ENCODE measurements around the gene LRRC4B.

Gene LRRC4B

DNA sequence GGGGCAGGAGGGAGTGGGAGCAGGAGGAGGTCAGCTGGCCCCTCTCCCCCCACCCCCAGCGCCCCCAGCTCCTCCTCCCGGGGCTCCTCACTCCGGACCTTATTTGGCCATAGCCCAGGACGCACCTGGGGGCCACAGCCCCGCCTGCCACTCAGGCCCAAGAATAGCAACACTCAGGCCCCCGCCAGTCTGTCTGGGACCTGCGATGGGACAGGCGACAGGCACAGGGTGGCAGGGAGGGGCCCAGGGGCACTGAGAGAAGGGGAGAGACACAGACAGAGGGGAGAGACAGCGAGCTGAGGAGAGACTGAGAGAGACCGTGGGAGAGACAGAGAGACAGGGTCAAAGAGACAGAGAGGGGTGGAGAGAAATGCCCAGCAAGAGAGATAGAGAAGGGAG lies 67.5 kb downstream of the LRRC4B start:
- H3K27me3 ChIP-seq: peaks cover 0 to 11% (median 0%) of the 10 kb centered on the region in 11 experiments; a peak in 1 of 22 replicates
- no peak for TF ChIP-seq Cebpa-rat (IDR thresholded peaks at IDR 0.05)
- H3K27ac ChIP-seq: peak overlapping the region in 2 of 11 experiments; percentile 25 to 28; a peak in 2 of 22 replicates
- H3K4me2 ChIP-seq: peak overlapping the region in 9 of 11 experiments; percentile 60 to 94 (median 79); a peak in 16 of 22 replicates
- H3K9me3 ChIP-seq (replicated peaks in 1 of 11): no peaks in the 10 kb centered on the region
- H3K4me3 ChIP-seq: no peak overlapping the region; a peak in 1 of 20 replicates
- H3K36me3 ChIP-seq: peaks cover 0 to 7% (median 0%) of the 10 kb centered on the region in 11 experiments; a peak in 2 of 22 replicates
- peak overlapping the region in 2 of 11 experiments; percentile 19 to 52; a peak in 3 of 22 replicates for H3K9ac ChIP-seq
- peaks cover 5 to 26% (median 22%) of the 10 kb centered on the region in 10 experiments; a peak in 18 of 20 replicates for H3K4me1 ChIP-seq
- no peaks in the 10 kb centered on the region for H4K20me1 ChIP-seq

DNA sequence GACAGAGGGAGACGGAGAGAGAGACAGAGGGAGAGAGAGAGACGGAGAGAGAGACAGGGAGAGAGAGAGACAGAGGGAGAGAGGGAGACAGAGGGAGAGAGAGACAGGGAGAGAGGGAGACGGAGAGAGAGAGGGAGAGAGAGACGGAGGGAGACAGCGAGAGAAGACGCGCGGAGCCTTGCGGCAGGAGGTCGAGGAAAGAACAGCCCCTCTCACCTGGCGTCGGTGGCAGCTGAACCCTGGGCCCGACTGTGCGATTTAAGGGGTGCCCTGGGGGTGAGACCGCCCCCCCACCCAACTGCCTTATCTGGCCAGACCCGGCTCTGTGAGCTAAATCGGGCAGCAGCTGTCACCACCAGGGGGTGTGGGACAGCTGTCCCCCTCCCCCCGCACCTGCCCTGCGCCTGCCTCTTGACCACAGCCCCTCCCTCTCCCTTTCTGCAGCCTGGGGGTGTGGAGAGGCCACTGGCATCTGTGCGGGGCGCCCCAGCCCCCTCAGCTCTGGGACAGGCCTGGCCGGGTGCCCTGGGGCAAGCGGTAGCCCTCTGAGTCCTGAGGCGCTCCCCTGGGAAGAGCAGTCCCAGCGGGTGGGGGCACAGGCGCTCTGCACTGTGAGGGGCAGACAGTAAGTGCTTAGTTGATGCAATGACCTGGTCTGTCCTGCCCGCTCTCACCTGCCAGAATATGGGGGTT lies 68.0 kb downstream of the LRRC4B start:
- H3K4me3 ChIP-seq: peak overlapping the region in 1 of 10 experiments; percentile 32; a peak in 2 of 20 replicates
- no peaks in the 10 kb centered on the region for H3K9me3 ChIP-seq (replicated peaks in 1 of 11)
- TF ChIP-seq Cebpa-rat (IDR thresholded peaks at IDR 0.05): no peak
- H3K9ac ChIP-seq: peak overlapping the region in 3 of 11 experiments; percentile 33 to 56 (median 38); a peak in 4 of 22 replicates
- peaks cover 0 to 1% (median 0%) of the 10 kb centered on the region in 11 experiments; a peak in 2 of 22 replicates for H3K36me3 ChIP-seq
- no peaks in the 10 kb centered on the region for H4K20me1 ChIP-seq
- H3K4me1 ChIP-seq: peaks cover 5 to 26% (median 22%) of the 10 kb centered on the region in 10 experiments; a peak in 18 of 20 replicates
- peak overlapping the region in 10 of 11 experiments; percentile 37 to 94 (median 79); a peak in 19 of 22 replicates for H3K4me2 ChIP-seq
- H3K27ac ChIP-seq: no peak overlapping the region
- peaks cover 0 to 11% (median 0%) of the 10 kb centered on the region in 11 experiments; a peak in 1 of 22 replicates for H3K27me3 ChIP-seq

DNA sequence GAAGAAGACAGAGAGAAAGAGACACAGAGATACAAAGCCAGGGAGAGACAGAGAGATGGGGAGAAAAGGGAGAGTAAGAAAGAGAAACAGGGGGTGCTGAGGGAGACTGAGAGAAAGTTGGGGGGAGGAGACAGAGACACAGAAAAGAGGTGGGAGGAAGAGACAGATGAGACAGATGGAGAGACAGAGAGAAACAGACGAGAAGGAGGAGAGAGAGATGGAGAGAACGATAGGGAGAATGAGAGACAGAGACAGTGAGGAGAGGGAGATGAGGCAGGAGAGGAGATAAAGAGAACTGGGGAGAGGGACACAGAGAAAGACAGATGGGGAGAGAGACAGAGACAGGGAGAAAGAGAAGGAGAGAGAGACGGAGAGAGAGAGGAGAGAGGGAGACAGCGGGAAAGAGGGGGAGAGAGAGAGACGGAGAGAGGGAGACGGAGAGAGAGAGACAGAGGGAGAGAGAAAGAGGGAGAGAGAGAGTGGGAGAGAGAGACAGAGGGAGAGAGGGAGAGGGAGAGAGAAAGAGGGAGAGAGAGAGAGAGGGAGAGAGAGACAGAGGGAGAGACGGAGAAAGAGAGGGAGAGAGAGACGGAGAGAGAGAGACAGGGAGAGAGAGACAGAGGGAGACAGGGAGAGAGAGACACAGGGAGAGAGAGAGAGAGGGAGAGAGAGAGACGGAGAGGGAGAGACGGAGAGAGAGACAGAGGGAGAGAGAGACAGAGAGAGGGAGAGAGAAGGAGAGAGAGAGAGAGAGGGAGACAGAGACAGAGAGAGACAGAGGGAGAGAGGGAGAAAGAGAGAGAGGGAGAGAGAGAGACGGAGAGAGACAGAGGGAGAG lies 69.8 kb downstream of the LRRC4B start:
- H3K9ac ChIP-seq: no peak overlapping the region
- no peaks in the 10 kb centered on the region for H3K9me3 ChIP-seq (replicated peaks in 1 of 11)
- TF ChIP-seq Cebpa-rat (IDR thresholded peaks at IDR 0.05): no peak
- no peaks in the 10 kb centered on the region for H3K36me3 ChIP-seq
- H3K4me1 ChIP-seq: peaks cover 6 to 26% (median 22%) of the 10 kb centered on the region in 10 experiments; a peak in 18 of 20 replicates
- peaks cover 0 to 11% (median 0%) of the 10 kb centered on the region in 11 experiments; a peak in 3 of 22 replicates for H3K27me3 ChIP-seq
- H3K4me2 ChIP-seq: no peak overlapping the region
- H3K27ac ChIP-seq: no peak overlapping the region
- H3K4me3 ChIP-seq: no peak overlapping the region
- H4K20me1 ChIP-seq: no peaks in the 10 kb centered on the region

DNA sequence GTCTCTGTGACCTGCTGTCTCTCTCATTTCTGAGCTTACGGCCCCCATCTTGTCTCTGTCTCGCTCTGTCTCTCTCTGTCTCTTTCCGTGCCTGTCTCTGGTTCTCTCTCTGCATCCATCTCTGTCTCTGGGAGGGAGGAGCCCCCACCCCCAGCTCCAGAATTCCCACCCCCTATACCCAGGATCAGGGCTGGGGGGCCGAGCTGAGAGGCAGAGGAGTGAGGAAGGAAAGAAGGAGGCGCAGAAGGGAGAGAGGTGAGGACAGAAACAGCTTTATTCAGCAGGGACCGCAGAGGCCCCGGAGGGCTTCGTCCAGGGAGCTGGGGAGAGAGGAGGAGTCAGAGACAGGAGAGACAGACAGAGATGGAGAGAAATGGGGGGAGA lies 71.2 kb downstream of the LRRC4B start:
- H3K4me2 ChIP-seq: no peak overlapping the region

DNA sequence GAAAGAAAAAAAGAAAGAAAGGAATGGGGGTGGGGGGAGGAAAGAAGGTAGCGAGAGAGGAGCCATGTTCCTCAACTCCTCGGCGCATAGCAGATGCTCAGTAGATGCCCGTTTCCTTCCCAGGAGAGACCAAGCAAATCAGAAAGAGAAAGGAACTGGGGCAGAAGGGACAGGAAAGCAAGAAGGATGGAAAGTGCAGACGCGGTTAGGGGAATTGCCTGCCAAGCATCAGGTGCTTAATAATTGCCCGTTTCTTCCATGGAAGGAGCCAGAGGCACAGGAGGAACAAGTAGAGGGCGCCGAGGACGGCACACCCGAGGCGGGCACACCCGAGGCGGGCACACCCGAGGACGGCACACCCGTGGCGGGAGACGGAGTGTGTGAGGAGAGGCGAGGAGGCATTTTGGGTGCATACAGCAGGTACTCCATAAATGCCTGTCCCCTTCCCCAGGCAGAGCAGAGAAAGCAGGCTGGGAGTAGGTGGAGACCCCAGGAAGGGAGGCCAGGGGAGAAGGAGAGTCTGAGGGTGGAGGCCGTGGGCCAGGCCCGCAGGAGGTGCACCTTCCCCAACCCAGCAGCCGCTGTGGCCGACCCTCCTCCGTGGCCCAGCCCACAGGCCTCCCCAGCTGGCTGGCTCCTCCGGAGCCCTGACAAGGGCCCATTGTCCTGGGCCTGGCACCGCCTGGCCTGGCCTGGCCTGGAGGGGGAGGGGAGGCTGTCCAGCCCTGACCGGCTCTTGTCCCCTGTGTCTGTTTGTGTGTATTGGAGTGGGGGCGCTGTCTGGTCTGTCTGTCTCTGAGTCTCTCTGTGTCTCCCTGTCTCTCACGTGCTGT lies 71.8 kb downstream of the LRRC4B start:
- peaks cover 21 to 37% (median 32%) of the 10 kb centered on the region in 10 experiments for H3K4me1 ChIP-seq
- no peak overlapping the region for H3K4me3 ChIP-seq
- peaks cover 0 to 14% (median 0%) of the 10 kb centered on the region in 11 experiments; a peak in 4 of 22 replicates for H3K27me3 ChIP-seq
- no peaks in the 10 kb centered on the region for H3K36me3 ChIP-seq
- no peak for TF ChIP-seq Cebpa-rat (IDR thresholded peaks at IDR 0.05)
- no peaks in the 10 kb centered on the region for H4K20me1 ChIP-seq
- H3K9me3 ChIP-seq (replicated peaks in 1 of 11): no peaks in the 10 kb centered on the region
- no peak overlapping the region for H3K4me2 ChIP-seq
- no peak overlapping the region for H3K27ac ChIP-seq
- H3K9ac ChIP-seq: no peak overlapping the region

More for the DNA sequence above, 71.2 kb downstream of the LRRC4B start:
- H3K27me3 ChIP-seq: peaks cover 0 to 11% (median 0%) of the 10 kb centered on the region in 11 experiments; a peak in 4 of 22 replicates
- TF ChIP-seq Cebpa-rat (IDR thresholded peaks at IDR 0.05): no peak
- H3K36me3 ChIP-seq: no peaks in the 10 kb centered on the region
- no peak overlapping the region for H3K9ac ChIP-seq
- H3K27ac ChIP-seq: no peak overlapping the region
- no peaks in the 10 kb centered on the region for H3K9me3 ChIP-seq (replicated peaks in 1 of 11)
- no peaks in the 10 kb centered on the region for H4K20me1 ChIP-seq
- no peak overlapping the region for H3K4me3 ChIP-seq
- H3K4me1 ChIP-seq: peaks cover 15 to 36% (median 29%) of the 10 kb centered on the region in 10 experiments

DNA sequence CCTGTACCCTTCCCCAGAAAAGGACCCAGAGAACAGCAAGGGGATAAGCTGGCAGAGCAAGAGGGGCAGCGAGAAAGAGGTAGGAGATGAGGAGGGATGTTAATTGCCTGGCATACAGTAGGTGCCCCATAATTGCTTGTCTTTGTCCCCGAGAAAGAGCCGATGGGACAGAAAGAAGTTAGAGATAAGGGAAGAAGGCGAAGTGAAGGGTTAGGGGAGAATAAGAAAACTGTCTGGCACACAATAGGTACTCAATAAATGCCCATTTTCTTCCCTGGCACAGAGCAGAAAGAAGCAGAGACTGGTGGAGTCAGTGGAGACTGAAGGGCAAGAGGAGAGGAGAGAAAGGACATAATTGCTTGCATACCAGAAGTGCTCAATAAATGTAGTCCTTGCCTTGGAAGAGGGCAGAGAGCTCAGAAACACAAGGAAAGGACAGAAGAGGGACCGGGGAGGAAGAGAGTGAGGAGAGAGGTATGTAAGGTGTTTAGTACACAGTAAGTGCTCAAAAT lies 73.2 kb downstream of the LRRC4B start:
- Histone ChIP-seq H3K27me3 (peaks cover 0 to 14% (median 0%) of the 10 kb centered on the region in 11 experiments; a peak in 4 of 22 replicates), H3K4me3 (no peak overlapping the region), H3K9ac (no peak overlapping the region), H3K4me1 (peaks cover 21 to 38% (median 30%) of the 10 kb centered on the region in 10 experiments), H4K20me1 (no peaks in the 10 kb centered on the region), H3K36me3 (no peaks in the 10 kb centered on the region), H3K27ac (no peak overlapping the region), H3K9me3 (replicated peaks in 1 of 11) (no peaks in the 10 kb centered on the region), H3K4me2 (no peak overlapping the region)
- TF ChIP-seq Cebpa-rat (IDR thresholded peaks at IDR 0.05): no peak

DNA sequence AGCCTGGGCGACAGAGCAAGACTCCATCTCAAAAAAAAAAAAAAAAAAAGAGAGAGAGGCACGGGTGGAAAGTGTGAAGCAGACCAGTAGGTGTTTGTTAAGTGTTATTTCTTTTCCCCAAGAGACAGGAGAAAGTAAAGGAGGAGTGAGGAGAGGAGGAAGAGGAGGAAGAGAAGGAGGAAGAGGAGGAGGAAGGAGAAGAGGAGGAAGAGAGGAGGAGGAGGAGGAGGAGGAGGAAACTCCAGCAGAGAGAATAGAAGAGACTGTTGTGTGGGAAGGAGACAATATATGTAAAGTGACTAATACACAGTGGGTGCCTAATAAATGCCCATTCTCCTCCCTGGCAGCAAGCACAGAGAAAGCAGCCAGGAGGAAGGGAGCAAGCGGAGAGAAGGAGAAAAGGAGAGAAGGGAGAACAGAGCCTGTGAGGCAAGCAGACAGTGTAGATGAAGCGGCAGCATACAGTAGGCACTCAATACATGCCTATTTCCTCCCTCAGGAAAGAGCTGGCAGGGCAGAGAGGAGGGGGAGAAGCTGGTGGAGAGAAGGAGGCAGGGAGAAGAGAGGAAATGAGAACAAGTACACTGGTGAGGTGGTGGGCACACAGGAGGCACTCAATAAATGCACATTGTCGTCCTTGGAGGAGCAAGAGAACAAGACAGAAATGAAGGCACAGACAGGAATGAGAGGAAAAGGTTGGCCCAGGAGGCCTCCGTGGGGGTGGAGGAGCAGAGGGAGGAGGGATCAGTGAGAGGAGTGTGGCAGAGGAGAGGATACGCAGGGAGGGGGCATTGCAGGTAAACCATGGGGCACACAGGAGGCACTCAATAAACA lies 73.8 kb downstream of the LRRC4B start:
- H3K4me1 ChIP-seq: peaks cover 17 to 38% (median 30%) of the 10 kb centered on the region in 10 experiments

More for the DNA sequence above, 73.8 kb downstream of the LRRC4B start:
- no peak overlapping the region for H3K4me3 ChIP-seq
- H3K9ac ChIP-seq: no peak overlapping the region
- peaks cover 0 to 14% (median 0%) of the 10 kb centered on the region in 11 experiments; a peak in 3 of 22 replicates for H3K27me3 ChIP-seq
- no peak overlapping the region for H3K27ac ChIP-seq
- H3K9me3 ChIP-seq (replicated peaks in 1 of 11): no peaks in the 10 kb centered on the region
- no peak overlapping the region; a peak in 1 of 22 replicates for H3K4me2 ChIP-seq
- H3K36me3 ChIP-seq: no peaks in the 10 kb centered on the region
- no peaks in the 10 kb centered on the region for H4K20me1 ChIP-seq
- TF ChIP-seq Cebpa-rat (IDR thresholded peaks at IDR 0.05): no peak
